ENCODE measurements around the gene LUC7L3.

- TF ChIP-seq POLR2A (IDR thresholded peaks at IDR 0.05; ENCODE audit: low read length) (no peak), GATA1 (IDR thresholded peaks at IDR 0.05; ENCODE audit: low read depth, low read length) (no peak)
Measured at GRCh38 chr17:50800196-50800700, 80.8 kb downstream of the LUC7L3 start.

Data from erythroblast (primary cell).